Ovary (tissue), 9 donors: ENCODE data around the gene SORCS2. TPM values are rescaled to one million over a fixed set of nuclear protein-coding genes. Genes with fewer than 3 reads are reported as not detected.

ENCODE experiments used
- DNase-seq, 5 donors: peaks; one replicate each; pipeline ENCODE4 v3.0.0-alpha.2; 2019 to 2020
- H3K27ac ChIP-seq, 2 donors: fragments of 200-600 bp; one replicate each; pipeline versions ENCODE4 v1.5.1 to v1.8.0; 2019 to 2022
- H3K27me3 ChIP-seq: fragments of 200-600 bp; one replicate; pipeline ENCODE4 v1.8.0; 2022
- H3K36me3 ChIP-seq: fragments of 200-600 bp; sonication (generic); one replicate; pipeline ENCODE4 v1.5.1; 2019
- H3K4me1 ChIP-seq: one replicate; pipeline ENCODE4 v1.8.1; 2013; ENCODE audit warnings: mild to moderate bottlenecking, moderate library complexity; ENCODE audit not compliant: insufficient read depth
- H3K4me3 ChIP-seq: fragments of 200-600 bp; sonication (generic); one replicate; pipeline ENCODE4 v1.5.1; 2017
- H3K9me3 ChIP-seq, 2 donors: fragments of 200-600 bp in 1 of 2; sonication (generic) in 1 of 2; one replicate each; pipeline versions ENCODE4 v1.5.1 to v1.8.1; 2013 to 2019; ENCODE audit warnings: mild to moderate bottlenecking in 1 of 2, moderate library complexity in 1 of 2
- EP300 ChIP-seq: sonication (generic); formaldehyde crosslinking; IDR thresholded peaks from one replicate; pipeline ENCODE4 v1.6.1; 2017; ENCODE audit warnings: antibody characterized with exemption
- POLR2A ChIP-seq: fragments of 450-650 bp; IDR thresholded peaks from one replicate; pipeline ENCODE4 v1.6.1; 2017; ENCODE audit warnings: antibody characterized with exemption, mild to moderate bottlenecking, moderate library complexity
- WGBS, 3 donors: extraction: QIAGEN DNeasy Blood & Tissue Kit in 1 of 3; methylation state at CpG; one replicate each; pipeline versions ENCODE4 v1.1.5 to v1.1.7; 2013 to 2017; 5-methylcytosine and 5-hydroxymethylcytosine counted together
- intact Hi-C, 4 donors: fragments of 100-400 bp; cut with DNase I; formaldehyde crosslinking; loops; one replicate each; pipeline versions ENCODE4 v1.11.0 to v1.15.1; 2022 to 2023
- polyA plus RNA-seq, 2 donors: library from polyadenylated mRNA; stranded (reverse); fragments of 200-250 nt in 1 of 2; fragments of 350-450 nt in 1 of 2; fragmentation: Illumina TruSeq in 1 of 2; extraction: RNeasy Lipid Tissue Mini Kit (QIAGEN cat#74804) in 1 of 2; gene quantifications; one replicate each; pipeline ENCODE4 v1.2.3, GENCODE V29; 2013 to 2014
- total RNA-seq, 7 donors: library from RNA; depleted of rRNA in 2 of 7; stranded (reverse); fragments of >200 nt in 2 of 7; fragmentation: NEBNext Ultra II Directional in 3 of 7; extraction: Animal tissue kit (Norgen Biotek cat#: 25700) in 3 of 7; gene quantifications; one replicate each; pipeline versions ENCODE4 v1.1.0 to v1.2.4, GENCODE V29; 2016 to 2023
- TF ChIP-seq, protein P1 (sequence below), 3 donors: fragments of 450-650 bp in 2 of 3; fragments of 200-600 bp in 1 of 3; IDR thresholded peaks; one replicate each; pipeline versions ENCODE4 v1.5.1 to v1.8.0; 2016 to 2022; ENCODE audit warnings: antibody characterized with exemption in 3 of 3, mild to moderate bottlenecking in 1 of 3
- donor health status: DM: no; HTN: no; CAD: no; lungs with moderate emphysema.
- donor health status: DM: no; HTN: no; CAD: no.
- donor health status: Bipolar disorder and iron deficiency.
- donor health status: DM: yes; HTN: yes; CAD: no.
- donor health status: DM: no; HTN: no; CAD: no.
- donor health status: DM: yes; HTN: yes; CAD: no.

The SORCS2 gene
- total and polyA plus RNA-seq, 9 donors = 0.60 to 23.9 (median 7.1) TPM

DNA sequence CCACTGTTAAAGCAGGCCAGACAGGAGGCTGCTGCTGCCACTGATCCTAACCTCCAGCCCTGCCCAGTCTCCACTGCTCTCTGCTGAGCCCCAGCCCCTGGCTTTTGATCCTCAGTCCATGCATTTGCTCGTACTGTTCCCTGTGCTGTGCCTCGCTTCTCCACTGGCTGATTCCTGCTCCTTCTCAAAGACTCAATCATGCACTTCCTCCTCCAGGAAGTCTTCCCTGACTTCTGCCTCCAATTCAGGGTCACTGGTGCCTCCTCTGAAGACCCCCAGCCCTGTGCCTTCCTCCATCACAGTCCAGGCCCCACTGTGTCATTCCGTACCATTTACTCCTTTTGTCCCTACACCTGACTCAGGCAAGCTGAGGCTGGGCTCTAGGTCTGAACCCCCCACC lies 473.0 kb downstream of the SORCS2 start:
- Histone ChIP-seq H3K4me1 (no peaks in the 10 kb centered on the region), H3K4me3 (no peak overlapping the region), H3K9me3 (no peaks in the 10 kb centered on the region), H3K27ac (no peak overlapping the region), H3K27me3 (no peaks in the 10 kb centered on the region), H3K36me3 (no peaks in the 10 kb centered on the region)
- DNase-seq = no peak
- intact Hi-C loops = no loop called here
- 92 to 98% (median 95%) methylated on average over 3 of the region's 3 CpGs for WGBS, 3 donors
- TF ChIP-seq, protein P1, sequence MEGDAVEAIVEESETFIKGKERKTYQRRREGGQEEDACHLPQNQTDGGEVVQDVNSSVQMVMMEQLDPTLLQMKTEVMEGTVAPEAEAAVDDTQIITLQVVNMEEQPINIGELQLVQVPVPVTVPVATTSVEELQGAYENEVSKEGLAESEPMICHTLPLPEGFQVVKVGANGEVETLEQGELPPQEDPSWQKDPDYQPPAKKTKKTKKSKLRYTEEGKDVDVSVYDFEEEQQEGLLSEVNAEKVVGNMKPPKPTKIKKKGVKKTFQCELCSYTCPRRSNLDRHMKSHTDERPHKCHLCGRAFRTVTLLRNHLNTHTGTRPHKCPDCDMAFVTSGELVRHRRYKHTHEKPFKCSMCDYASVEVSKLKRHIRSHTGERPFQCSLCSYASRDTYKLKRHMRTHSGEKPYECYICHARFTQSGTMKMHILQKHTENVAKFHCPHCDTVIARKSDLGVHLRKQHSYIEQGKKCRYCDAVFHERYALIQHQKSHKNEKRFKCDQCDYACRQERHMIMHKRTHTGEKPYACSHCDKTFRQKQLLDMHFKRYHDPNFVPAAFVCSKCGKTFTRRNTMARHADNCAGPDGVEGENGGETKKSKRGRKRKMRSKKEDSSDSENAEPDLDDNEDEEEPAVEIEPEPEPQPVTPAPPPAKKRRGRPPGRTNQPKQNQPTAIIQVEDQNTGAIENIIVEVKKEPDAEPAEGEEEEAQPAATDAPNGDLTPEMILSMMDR (IDR thresholded peaks at IDR 0.05) = no peak
- no peak for TF ChIP-seq EP300
- no peak for TF ChIP-seq POLR2A

DNA sequence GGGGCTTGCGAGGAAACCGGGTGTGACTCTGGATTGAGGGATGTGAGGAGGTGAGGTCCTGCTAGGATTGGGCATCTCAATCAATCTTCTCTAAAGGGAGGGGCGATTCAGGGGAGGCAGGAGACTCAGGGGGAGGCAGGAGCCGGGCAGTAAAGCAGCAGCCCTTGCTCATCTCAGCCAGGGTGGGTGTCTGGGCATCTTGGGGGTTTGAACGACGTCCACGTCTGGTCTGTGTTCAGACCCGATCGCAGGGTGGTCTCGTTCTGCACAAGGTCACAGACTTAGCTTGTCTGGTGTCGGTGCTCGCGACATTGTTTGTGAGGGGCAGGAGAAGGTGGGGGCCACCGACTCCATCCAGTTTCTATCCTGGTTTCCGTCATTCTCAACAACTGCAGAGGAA lies 473.7 kb downstream of the SORCS2 start:
- Histone ChIP-seq H3K27me3 (no peaks in the 10 kb centered on the region), H3K9me3 (no peaks in the 10 kb centered on the region), H3K4me3 (no peak overlapping the region), H3K36me3 (no peaks in the 10 kb centered on the region), H3K27ac (no peak overlapping the region), H3K4me1 (no peaks in the 10 kb centered on the region)
- 89 to 92% (median 91%) methylated on average over 15 of the region's 15 CpGs for WGBS, 3 donors
- no peak for TF ChIP-seq EP300
- TF ChIP-seq POLR2A = no peak
- TF ChIP-seq, protein P1 (IDR thresholded peaks at IDR 0.05) = no peak
- DNase-seq = no peak
- intact Hi-C loops = no loop called here

DNA sequence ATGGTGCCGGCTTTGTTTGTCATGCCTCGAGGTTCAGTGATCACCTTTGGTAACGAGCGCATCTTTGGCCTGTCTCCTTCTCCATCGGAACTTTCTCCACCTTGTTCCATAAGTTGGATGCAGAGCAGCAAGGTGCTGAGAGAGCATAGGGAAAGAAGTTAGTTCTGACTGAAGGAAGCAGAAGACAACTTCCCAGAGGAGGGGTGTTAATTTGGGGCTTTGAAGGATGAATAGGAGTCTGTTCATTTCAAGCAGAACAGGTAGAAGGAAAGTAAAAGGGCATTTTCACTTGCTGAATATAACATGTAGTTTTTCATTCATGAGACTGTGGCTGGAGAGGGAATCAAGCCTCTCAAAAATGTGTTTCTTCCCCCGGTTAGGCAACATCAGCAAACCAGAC lies 474.4 kb downstream of the SORCS2 start:
- DNase-seq = no peak
- TF ChIP-seq EP300 = no peak
- Histone ChIP-seq H3K4me1 (no peaks in the 10 kb centered on the region), H3K27ac (no peak overlapping the region), H3K36me3 (no peaks in the 10 kb centered on the region), H3K4me3 (no peak overlapping the region), H3K9me3 (no peaks in the 10 kb centered on the region), H3K27me3 (no peaks in the 10 kb centered on the region)
- intact Hi-C loops = no loop called here
- 91 to 98% (median 94%) methylated on average over 6 of the region's 6 CpGs for WGBS, 3 donors

DNA sequence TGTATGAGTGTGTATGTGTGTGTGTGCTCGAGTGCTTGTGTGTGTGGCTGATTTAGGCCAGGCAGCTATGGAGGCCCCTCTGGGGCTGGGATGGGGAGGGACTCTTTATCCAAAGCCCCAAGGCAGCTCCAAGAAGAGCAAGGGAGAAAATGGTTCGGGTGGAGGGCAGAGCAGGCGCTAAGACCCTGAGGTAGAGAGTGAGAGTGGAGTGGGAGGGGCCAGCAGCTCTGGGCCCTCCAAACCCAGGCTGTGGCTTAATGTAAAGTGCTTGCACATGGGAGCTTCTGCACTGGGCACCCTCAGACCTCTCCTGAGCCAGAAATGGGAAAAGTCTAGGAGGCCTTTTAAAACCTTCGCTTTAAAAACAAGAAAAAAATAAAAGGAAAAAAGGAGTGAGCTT lies 475.9 kb downstream of the SORCS2 start:
- TF ChIP-seq POLR2A (no peak), EP300 (no peak)
- TF ChIP-seq, protein P1 (IDR thresholded peaks at IDR 0.05) = no peak
- Histone ChIP-seq H3K4me1 (no peaks in the 10 kb centered on the region), H3K27ac (no peak overlapping the region), H3K4me3 (no peak overlapping the region), H3K27me3 (no peaks in the 10 kb centered on the region), H3K36me3 (no peaks in the 10 kb centered on the region), H3K9me3 (no peaks in the 10 kb centered on the region)
- no peak for DNase-seq
- 87 to 90% (median 89%) methylated on average over 4 of the region's 4 CpGs for WGBS, 3 donors
- intact Hi-C loops = no loop called here

DNA sequence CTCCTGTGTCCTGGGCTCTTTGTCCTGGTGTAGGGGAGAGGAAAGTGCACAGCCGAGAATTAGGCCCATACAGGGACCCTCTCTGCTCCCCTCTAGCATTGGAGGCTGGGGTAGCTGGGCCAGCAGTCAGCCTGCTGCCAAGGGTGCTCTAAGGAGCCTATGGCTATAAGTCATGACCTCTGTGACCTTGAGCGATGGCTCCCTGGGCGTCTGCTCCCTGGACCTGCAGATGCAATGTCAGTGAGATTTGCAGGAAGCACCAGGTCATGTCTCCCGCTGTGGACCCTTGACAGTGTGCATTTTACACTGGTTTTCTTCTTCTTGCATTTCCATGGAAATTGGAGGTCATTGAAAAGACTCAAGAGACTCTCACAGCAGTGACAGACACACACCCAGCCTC lies 476.5 kb downstream of the SORCS2 start:
- Histone ChIP-seq H3K4me3 (no peak overlapping the region), H3K36me3 (no peaks in the 10 kb centered on the region), H3K27me3 (no peaks in the 10 kb centered on the region), H3K4me1 (no peaks in the 10 kb centered on the region), H3K9me3 (no peaks in the 10 kb centered on the region), H3K27ac (no peak overlapping the region)
- intact Hi-C loops = no loop called here
- 63 to 88% (median 67%) methylated on average over 4 of the region's 4 CpGs for WGBS, 3 donors
- TF ChIP-seq POLR2A (no peak), EP300 (no peak)
- TF ChIP-seq, protein P1 (IDR thresholded peaks at IDR 0.05) = no peak
- DNase-seq = no peak
